Glutamatergic neuron (in vitro differentiated cells): ENCODE data around the gene POC1A. TPM values are rescaled to one million over a fixed set of nuclear protein-coding genes. Genes with fewer than 3 reads are reported as not detected.

Source experiments
- DNase-seq: peaks from one replicate; pipeline ENCODE4 v3.0.0; 2022
- H3K27ac Mint-ChIP-seq: one replicate; pipeline ENCODE4 v1.8.0; 2020; ENCODE audit warnings: mild to moderate bottlenecking, mixed read lengths, inconsistent platforms; ENCODE audit not compliant: unreplicated experiment
- H3K27me3 Mint-ChIP-seq: one replicate; pipeline ENCODE4 v1.8.0; 2020; ENCODE audit warnings: mild to moderate bottlenecking, moderate library complexity, mixed read lengths, inconsistent platforms; ENCODE audit not compliant: unreplicated experiment
- H3K36me3 Mint-ChIP-seq: one replicate; pipeline ENCODE4 v1.8.0; 2020; ENCODE audit warnings: mild to moderate bottlenecking, mixed read lengths, inconsistent platforms; ENCODE audit not compliant: unreplicated experiment
- H3K4me1 Mint-ChIP-seq: one replicate; pipeline ENCODE4 v1.8.0; 2020; ENCODE audit warnings: mild to moderate bottlenecking, low read depth, mixed read lengths, inconsistent platforms; ENCODE audit not compliant: unreplicated experiment
- H3K4me3 Mint-ChIP-seq: one replicate; pipeline ENCODE4 v1.8.0; 2020; ENCODE audit warnings: mild to moderate bottlenecking, mixed read lengths, inconsistent platforms; ENCODE audit not compliant: unreplicated experiment
- H3K9me3 Mint-ChIP-seq: one replicate; pipeline ENCODE4 v1.8.0; 2020; ENCODE audit warnings: mild to moderate bottlenecking, moderate library complexity, mixed read lengths, inconsistent platforms; ENCODE audit not compliant: unreplicated experiment
- CTCF ChIP-seq: fragments of 200-600 bp; sonication (generic); IDR thresholded peaks from one replicate; pipeline ENCODE4 v1.5.0; 2021; ENCODE audit not compliant: partially characterized antibody, unreplicated experiment
- total RNA-seq: library from RNA; stranded (reverse); fragmentation: NEBNext Ultra II Directional; extraction: Animal tissue kit (Norgen Biotek cat#: 25700); gene quantifications from one replicate; pipeline ENCODE4 v1.2.1, GENCODE V29; 2021; ENCODE audit not compliant: unreplicated experiment

The POC1A gene
- total RNA-seq, 1 donor from 2014 or later: 3.2 TPM

DNA sequence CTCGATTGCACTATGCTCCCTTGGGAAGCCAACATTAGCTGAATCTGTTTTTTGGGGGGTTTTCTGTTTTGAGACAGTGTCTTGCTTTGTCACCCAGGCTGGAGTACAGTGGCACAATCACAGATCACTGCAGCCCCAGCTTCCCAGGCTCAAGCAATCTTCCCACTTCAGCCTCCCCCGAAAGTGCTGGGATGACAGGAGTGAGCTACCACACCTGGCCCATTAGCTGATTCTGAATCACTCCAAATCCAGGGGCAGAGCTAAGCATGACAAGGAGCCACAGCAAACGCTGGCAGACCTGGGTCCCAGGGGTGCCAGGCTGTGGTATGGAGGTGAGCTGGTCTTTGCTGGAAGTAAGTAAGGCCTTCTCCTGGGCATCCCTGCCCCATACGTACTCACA, 18.9 kb downstream of the POC1A start:
- H3K27me3 Mint-ChIP-seq: peaks cover 9% of the 10 kb centered on the region
- H3K4me3 Mint-ChIP-seq: no peak overlapping the region
- no peaks in the 10 kb centered on the region for H3K4me1 Mint-ChIP-seq
- no peak overlapping the region for H3K27ac Mint-ChIP-seq
- DNase-seq: no peak
- TF ChIP-seq CTCF: no peak
- H3K36me3 Mint-ChIP-seq: no peaks in the 10 kb centered on the region
- no peaks in the 10 kb centered on the region for H3K9me3 Mint-ChIP-seq

DNA sequence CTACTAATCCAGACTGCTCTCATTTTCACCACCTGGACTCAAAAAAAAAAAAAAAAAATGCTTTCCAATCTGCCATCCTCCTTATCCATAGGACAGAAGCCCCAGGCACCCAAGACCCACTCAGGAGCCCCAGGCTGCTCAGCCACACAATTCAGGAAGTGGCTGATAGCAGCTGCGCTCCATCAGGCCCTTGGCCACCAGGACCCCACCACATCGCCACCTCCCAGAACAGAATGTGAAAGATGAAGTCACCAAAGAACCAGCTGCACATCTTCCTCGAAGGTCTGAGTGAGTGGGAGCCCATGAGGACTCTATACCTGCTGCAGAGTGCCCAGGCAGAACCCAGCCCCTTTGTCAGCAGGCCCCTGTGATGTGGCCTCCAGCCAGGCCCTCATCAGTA, 19.5 kb downstream of the POC1A start:
- no peaks in the 10 kb centered on the region for H3K4me1 Mint-ChIP-seq
- H3K36me3 Mint-ChIP-seq: no peaks in the 10 kb centered on the region
- no peak for TF ChIP-seq CTCF
- no peak overlapping the region for H3K27ac Mint-ChIP-seq
- no peaks in the 10 kb centered on the region for H3K9me3 Mint-ChIP-seq
- H3K4me3 Mint-ChIP-seq: no peak overlapping the region
- DNase-seq: no peak
- peaks cover 9% of the 10 kb centered on the region for H3K27me3 Mint-ChIP-seq

DNA sequence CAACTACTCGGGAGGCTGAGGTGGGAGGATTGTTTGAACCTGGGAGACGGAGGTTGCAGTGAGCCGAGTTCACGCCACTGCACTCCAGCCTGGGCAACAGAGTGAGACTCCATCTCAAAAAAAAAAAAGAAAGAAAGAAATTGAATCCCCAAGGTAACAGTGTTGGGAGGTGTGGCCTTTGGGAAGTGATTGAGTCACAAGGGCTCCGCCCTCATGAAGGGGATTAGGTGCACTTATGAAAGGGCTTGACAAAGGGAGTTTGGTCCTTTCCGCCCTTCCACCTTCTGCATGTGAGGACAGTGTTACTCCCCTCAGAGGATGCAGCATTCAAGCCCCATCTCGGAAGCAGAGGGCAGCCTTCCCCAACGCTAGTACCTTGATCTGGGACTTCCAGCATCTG, 21.3 kb downstream of the POC1A start:
- no peak for DNase-seq
- peaks cover 6% of the 10 kb centered on the region for H3K27me3 Mint-ChIP-seq
- no peaks in the 10 kb centered on the region for H3K36me3 Mint-ChIP-seq
- TF ChIP-seq CTCF: no peak
- H3K4me1 Mint-ChIP-seq: no peaks in the 10 kb centered on the region
- H3K9me3 Mint-ChIP-seq: no peaks in the 10 kb centered on the region
- H3K27ac Mint-ChIP-seq: no peak overlapping the region
- no peak overlapping the region for H3K4me3 Mint-ChIP-seq

GRCh38 chr3:52132041-52132440, 22.2 kb downstream of the POC1A start:
- no peak for DNase-seq
- no peak overlapping the region for H3K27ac Mint-ChIP-seq
- H3K9me3 Mint-ChIP-seq: no peaks in the 10 kb centered on the region
- no peak overlapping the region for H3K4me3 Mint-ChIP-seq
- no peak for TF ChIP-seq CTCF
- H3K36me3 Mint-ChIP-seq: no peaks in the 10 kb centered on the region
- H3K4me1 Mint-ChIP-seq: no peaks in the 10 kb centered on the region
- peaks cover 7% of the 10 kb centered on the region for H3K27me3 Mint-ChIP-seq

DNA sequence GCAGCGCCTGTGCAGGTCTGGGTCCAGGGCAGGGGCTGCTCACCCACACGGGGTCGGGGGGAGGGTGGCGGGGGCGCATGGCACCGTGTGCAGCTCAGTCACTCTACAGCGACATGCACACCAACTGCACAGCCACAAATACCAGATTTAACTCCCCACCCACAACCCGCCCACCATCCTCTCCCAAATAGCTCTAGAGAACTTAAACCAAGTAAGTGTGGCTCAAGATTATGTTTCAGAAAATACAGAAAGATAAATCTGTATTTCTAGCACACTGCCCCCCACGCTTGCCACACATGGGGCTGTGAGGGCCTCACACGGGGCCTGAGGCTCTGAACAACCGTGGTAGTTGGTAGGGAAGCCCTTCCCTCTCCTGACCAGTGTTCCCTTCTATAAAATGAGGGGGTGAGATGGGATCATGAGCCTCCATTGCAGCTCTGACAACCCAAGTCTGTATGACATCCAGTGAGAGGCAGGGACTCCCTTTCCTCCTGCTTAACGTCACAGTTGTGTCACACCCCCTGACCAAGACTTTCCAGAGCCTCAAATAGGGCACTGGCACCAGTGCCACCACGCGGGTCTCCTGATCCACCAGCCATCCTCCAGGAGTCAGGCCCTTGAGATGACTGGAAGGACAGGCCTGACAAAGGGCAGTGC, 23.1 kb downstream of the POC1A start:
- no peak for DNase-seq
- Mint-ChIP-seq H3K27me3 (peaks cover 9% of the 10 kb centered on the region), H3K4me1 (no peaks in the 10 kb centered on the region), H3K36me3 (no peaks in the 10 kb centered on the region), H3K4me3 (no peak overlapping the region), H3K27ac (no peak overlapping the region), H3K9me3 (no peaks in the 10 kb centered on the region)
- TF ChIP-seq CTCF: no peak
